Naive B cell (primary cell): ENCODE data around the gene TRAPPC1. TPM values are rescaled to one million over a fixed set of nuclear protein-coding genes. Genes with fewer than 3 reads are reported as not detected.

Experiments
- ATAC-seq, 2 donors: fragments of 150-1000 bp; cut with Tn5 transposase; 2 replicates each; pipeline ENCODE4 v1.10.0; 2021; ENCODE audit warnings: low read depth in 2 of 2, mild to moderate bottlenecking in 2 of 2, moderate library complexity in 2 of 2
- DNase-seq: peaks from one replicate; pipeline ENCODE4 v3.0.0; 2022
- H3K27ac Mint-ChIP-seq, 6 donors: one replicate each; pipeline ENCODE4 v1.8.0; 2020 to 2022; ENCODE audit warnings: mild to moderate bottlenecking in 6 of 6, mixed read lengths in 6 of 6, moderate library complexity in 5 of 6, inconsistent platforms in 2 of 6
- H3K27me3 Mint-ChIP-seq, 3 donors: one replicate each; pipeline ENCODE4 v1.8.0; 2021 to 2022; ENCODE audit warnings: mixed read lengths in 3 of 3, mild to moderate bottlenecking in 1 of 3
- H3K36me3 Mint-ChIP-seq, 2 donors: one replicate each; pipeline ENCODE4 v1.8.0; 2020 to 2022; ENCODE audit warnings: mixed read lengths in 2 of 2, inconsistent platforms in 1 of 2, mild to moderate bottlenecking in 1 of 2
- H3K4me1 Mint-ChIP-seq, 3 donors: one replicate each; pipeline ENCODE4 v1.8.0; 2020 to 2022; ENCODE audit warnings: mixed read lengths in 3 of 3, inconsistent platforms in 1 of 3, mild to moderate bottlenecking in 1 of 3, moderate library complexity in 1 of 3
- H3K4me3 Mint-ChIP-seq, 8 donors: one replicate each; pipeline ENCODE4 v1.8.0; 2020 to 2022; ENCODE audit warnings: mild to moderate bottlenecking in 8 of 8, mixed read lengths in 8 of 8, moderate library complexity in 8 of 8, inconsistent platforms in 2 of 8
- H3K9me3 Mint-ChIP-seq, 7 donors: one replicate each; pipeline ENCODE4 v1.8.0; 2020 to 2022; ENCODE audit warnings: mixed read lengths in 7 of 7, mild to moderate bottlenecking in 5 of 7, inconsistent platforms in 2 of 7, moderate library complexity in 1 of 7
- polyA plus RNA-seq, 6 donors: library from polyadenylated mRNA; unstranded; fragments of 300-500 nt; fragmentation: Illumina TruSeq; gene quantifications; one replicate each; pipeline ENCODE4 v1.2.3, GENCODE V29; 2021; ENCODE audit warnings: low read depth in 6 of 6

Gene TRAPPC1
- polyA plus RNA-seq, 6 donors from 2014 or later = 202 to 349 (median 224) TPM

GRCh38 chr17:7911116-7911515, 20.6 kb downstream of the TRAPPC1 start:
- Mint-ChIP-seq H3K36me3 (peaks cover 7 to 39% of the 10 kb centered on the region in 2 donors), H3K4me1 (peaks cover 10 to 16% (median 16%) of the 10 kb centered on the region in 3 donors), H3K27me3 (no peaks in the 10 kb centered on the region), H3K27ac (peak overlapping the region in 2 of 6 donors; percentile 20 to 80), H3K9me3 (no peaks in the 10 kb centered on the region), H3K4me3 (no peak overlapping the region)
- DNase-seq = no peak
- ATAC-seq = no peak

GRCh38 chr17:7910711-7911110, 21.0 kb downstream of the TRAPPC1 start:
- Mint-ChIP-seq H3K36me3 (peaks cover 7 to 39% of the 10 kb centered on the region in 2 donors), H3K4me3 (no peak overlapping the region), H3K27me3 (no peaks in the 10 kb centered on the region), H3K4me1 (peaks cover 10 to 16% (median 14%) of the 10 kb centered on the region in 3 donors), H3K27ac (peak overlapping the region in 3 of 6 donors; percentile 18 to 86 (median 80)), H3K9me3 (no peaks in the 10 kb centered on the region)
- no peak for ATAC-seq
- DNase-seq = no peak

- H3K27ac Mint-ChIP-seq = peak overlapping the region in 2 of 6 donors; percentile 79 to 86
- no peak for DNase-seq
- H3K9me3 Mint-ChIP-seq = no peaks in the 10 kb centered on the region
- H3K27me3 Mint-ChIP-seq = no peaks in the 10 kb centered on the region
- ATAC-seq = no peak
- peak overlapping the region in 1 of 8 donors; percentile 57 for H3K4me3 Mint-ChIP-seq
- peaks cover 7 to 39% of the 10 kb centered on the region in 2 donors for H3K36me3 Mint-ChIP-seq
- peaks cover 7 to 14% (median 10%) of the 10 kb centered on the region in 3 donors for H3K4me1 Mint-ChIP-seq
These were observed 21.5 kb downstream of the TRAPPC1 start for GRCh38 chr17:7910281-7910680.

- H3K27me3 Mint-ChIP-seq = no peaks in the 10 kb centered on the region
- H3K4me3 Mint-ChIP-seq = no peak overlapping the region
- ATAC-seq (no peak), DNase-seq (no peak)
- H3K36me3 Mint-ChIP-seq = peaks cover 13 to 47% of the 10 kb centered on the region in 2 donors
- peaks cover 0 to 6% (median 4%) of the 10 kb centered on the region in 3 donors for H3K4me1 Mint-ChIP-seq
- no peaks in the 10 kb centered on the region for H3K9me3 Mint-ChIP-seq
- H3K27ac Mint-ChIP-seq = no peak overlapping the region
These were observed 22.7 kb downstream of the TRAPPC1 start for GRCh38 chr17:7909089-7909488.

- Mint-ChIP-seq H3K9me3 (no peaks in the 10 kb centered on the region), H3K4me3 (peak overlapping the region in 1 of 8 donors; percentile 13), H3K36me3 (peaks cover 23 to 52% of the 10 kb centered on the region in 2 donors), H3K4me1 (no peaks in the 10 kb centered on the region), H3K27me3 (no peaks in the 10 kb centered on the region), H3K27ac (peak overlapping the region in 2 of 6 donors; percentile 5 to 63)
- ATAC-seq = no peak
- DNase-seq = no peak
These were observed 28.3 kb downstream of the TRAPPC1 start for GRCh38 chr17:7903154-7904103.

GRCh38 chr17:7897773-7898172, 34.0 kb downstream of the TRAPPC1 start:
- Mint-ChIP-seq H3K4me1 (no peaks in the 10 kb centered on the region), H3K9me3 (no peaks in the 10 kb centered on the region), H3K27ac (peak overlapping the region in 2 of 6 donors; percentile 6 to 55), H3K27me3 (no peaks in the 10 kb centered on the region), H3K4me3 (no peak overlapping the region), H3K36me3 (peaks cover 24 to 45% of the 10 kb centered on the region in 2 donors)
- DNase-seq (no peak), ATAC-seq (peak in 1 of 2 donors; percentile 57)

GRCh38 chr17:7897090-7897489, 34.7 kb downstream of the TRAPPC1 start:
- peaks cover 24 to 45% of the 10 kb centered on the region in 2 donors for H3K36me3 Mint-ChIP-seq

GRCh38 chr17:7894866-7895265, 36.9 kb downstream of the TRAPPC1 start:
- no peak overlapping the region for H3K4me3 Mint-ChIP-seq
- DNase-seq (no peak), ATAC-seq (no peak)
- no peaks in the 10 kb centered on the region for H3K9me3 Mint-ChIP-seq
- no peaks in the 10 kb centered on the region for H3K27me3 Mint-ChIP-seq
- peaks cover 16 to 34% of the 10 kb centered on the region in 2 donors for H3K36me3 Mint-ChIP-seq
- H3K4me1 Mint-ChIP-seq = peaks cover 0 to 3% (median 0%) of the 10 kb centered on the region in 3 donors
- peak overlapping the region in 2 of 6 donors; percentile 15 to 20 for H3K27ac Mint-ChIP-seq

More at GRCh38 chr17:7897090-7897489, 34.7 kb downstream of the TRAPPC1 start:
- H3K27ac Mint-ChIP-seq = peak overlapping the region in 1 of 6 donors; percentile 5
- no peak for ATAC-seq
- no peak for DNase-seq
- no peak overlapping the region for H3K4me3 Mint-ChIP-seq
- no peaks in the 10 kb centered on the region for H3K27me3 Mint-ChIP-seq
- H3K4me1 Mint-ChIP-seq = no peaks in the 10 kb centered on the region
- H3K9me3 Mint-ChIP-seq = no peaks in the 10 kb centered on the region

- Mint-ChIP-seq H3K9me3 (no peaks in the 10 kb centered on the region), H3K4me1 (peaks cover 0 to 3% (median 0%) of the 10 kb centered on the region in 3 donors), H3K4me3 (no peak overlapping the region), H3K27ac (peak overlapping the region in 1 of 6 donors; percentile 57), H3K36me3 (peaks cover 16 to 29% of the 10 kb centered on the region in 2 donors), H3K27me3 (no peaks in the 10 kb centered on the region)
- ATAC-seq = no peak
- DNase-seq = no peak
These were observed 37.5 kb downstream of the TRAPPC1 start for GRCh38 chr17:7894226-7894625.

- H3K4me3 Mint-ChIP-seq = no peak overlapping the region
- H3K9me3 Mint-ChIP-seq = no peaks in the 10 kb centered on the region
- peaks cover 11 to 26% of the 10 kb centered on the region in 2 donors for H3K36me3 Mint-ChIP-seq
- no peak overlapping the region for H3K27ac Mint-ChIP-seq
- peaks cover 0 to 3% (median 0%) of the 10 kb centered on the region in 3 donors for H3K4me1 Mint-ChIP-seq
- no peak for DNase-seq
- ATAC-seq = no peak
- H3K27me3 Mint-ChIP-seq = no peaks in the 10 kb centered on the region
These were observed 38.4 kb downstream of the TRAPPC1 start for GRCh38 chr17:7893187-7893880.

- Mint-ChIP-seq H3K4me3 (peak overlapping the region in 1 of 8 donors; percentile 48), H3K4me1 (peaks cover 0 to 5% (median 0%) of the 10 kb centered on the region in 3 donors), H3K27me3 (no peaks in the 10 kb centered on the region), H3K36me3 (peaks cover under 1 to 2% of the 10 kb centered on the region in 2 donors), H3K9me3 (no peaks in the 10 kb centered on the region), H3K27ac (peak overlapping the region in 2 of 6 donors; percentile 32 to 89)
- no peak for ATAC-seq
- no peak for DNase-seq
These were observed 42.4 kb downstream of the TRAPPC1 start for GRCh38 chr17:7889166-7889955.

- peaks cover 0 to 9% (median 0%) of the 10 kb centered on the region in 3 donors for H3K4me1 Mint-ChIP-seq
- no peaks in the 10 kb centered on the region for H3K9me3 Mint-ChIP-seq
- H3K36me3 Mint-ChIP-seq = no peaks in the 10 kb centered on the region
- no peak for DNase-seq
- H3K4me3 Mint-ChIP-seq = peak within 1 kb of the TSS in 1 of 8 donors; percentile 48
- ATAC-seq = no peak
- no peaks in the 10 kb centered on the region for H3K27me3 Mint-ChIP-seq
- peak within 1 kb of the TSS in 2 of 6 donors; percentile 32 to 89 for H3K27ac Mint-ChIP-seq
These were observed 43.4 kb downstream of the TRAPPC1 start, which contains the start of gene CHD3 for GRCh38 chr17:7888184-7888920. CHD3 (plus strand) TSS chr17:7888789; CDS start chr17:7889001, 212 bp downstream.
